HepG2 (cell line): ENCODE results near the gene EEPD1. TPM values are rescaled to one million over a fixed set of nuclear protein-coding genes. Genes with fewer than 3 reads are reported as not detected.

Experiments
- CAMTA2 ChIP-seq: sonication (generic); formaldehyde crosslinking; IDR thresholded peaks from 2 replicates; pipeline ENCODE4 v1.4.0; 2020; ENCODE audit warnings: mild to moderate bottlenecking, missing genetic modification reagents, borderline replicate concordance
- DNMT1 ChIP-seq: sonication (generic); formaldehyde crosslinking; IDR thresholded peaks from 2 replicates; pipeline ENCODE4 v1.5.1; 2020; ENCODE audit warnings: mild to moderate bottlenecking, missing genetic modification reagents
- HMG20A ChIP-seq: IDR thresholded peaks from 2 replicates; pipeline ENCODE4 v1.6.1; 2016; ENCODE audit warnings: borderline replicate concordance
- HNRNPH1 ChIP-seq: fragments of 200-400 bp; formaldehyde crosslinking; optimal IDR thresholded peaks from 2 replicates; pipeline ENCODE3; 2017; ENCODE audit warnings: mild to moderate bottlenecking, low read depth, low read length
- KDM3A ChIP-seq: IDR thresholded peaks from 2 replicates; pipeline ENCODE4 v1.6.1; 2018; ENCODE audit warnings: low read depth, missing compliant biosample characterization
- MEF2D ChIP-seq: sonication (generic); formaldehyde crosslinking; IDR thresholded peaks from 2 replicates; pipeline ENCODE4 v1.5.1; 2020; ENCODE audit warnings: mild to moderate bottlenecking, missing genetic modification reagents
- MXI1 ChIP-seq: IDR thresholded peaks from 3 replicates; pipeline ENCODE4 v1.6.1; 2012; ENCODE audit warnings: low read depth, low read length, inconsistent platforms, borderline replicate concordance
- MYNN ChIP-seq: sonication (generic); formaldehyde crosslinking; IDR thresholded peaks from 2 replicates; pipeline ENCODE4 v1.4.0; 2020; ENCODE audit warnings: mild to moderate bottlenecking, low read depth, missing genetic modification reagents
- NR2F6 ChIP-seq, 2 experiments: IDR thresholded peaks; 2 replicates each; pipeline ENCODE4 v1.6.1; 2016; ENCODE audit warnings: antibody characterized with exemption in 1 of 2, mild to moderate bottlenecking in 1 of 2
- PHF21A ChIP-seq: sonication (generic); formaldehyde crosslinking; IDR thresholded peaks from 2 replicates; pipeline ENCODE4 v1.5.0; 2020; ENCODE audit warnings: mild to moderate bottlenecking, missing genetic modification reagents
- REL ChIP-seq: sonication (generic); formaldehyde crosslinking; conservative IDR thresholded peaks from 2 replicates; pipeline ENCODE4 v1.8.0; 2022; ENCODE audit warnings: mild to moderate bottlenecking, missing genetic modification reagents, moderate library complexity
- RXRA ChIP-seq: sonication (generic); formaldehyde crosslinking; IDR thresholded peaks from 2 replicates; pipeline ENCODE4 v1.5.1; 2020; ENCODE audit warnings: missing genetic modification reagents
- SALL1 ChIP-seq: sonication (generic); formaldehyde crosslinking; IDR thresholded peaks from 2 replicates; pipeline ENCODE4 v1.8.0; 2022; ENCODE audit warnings: mild to moderate bottlenecking, missing genetic modification reagents
- SAP130 ChIP-seq: IDR thresholded peaks from 2 replicates; pipeline ENCODE4 v1.6.1; 2016; ENCODE audit warnings: low read depth
- SP2 ChIP-seq: sonication (generic); formaldehyde crosslinking; IDR thresholded peaks from 2 replicates; pipeline ENCODE4 v1.5.1; 2020; ENCODE audit warnings: mild to moderate bottlenecking, missing genetic modification reagents
- SSRP1 ChIP-seq: IDR thresholded peaks from 2 replicates; pipeline ENCODE4 v1.6.1; 2016; ENCODE audit warnings: control low read depth
- TCF12 ChIP-seq, 2 experiments: fragments of 450-650 bp in 1 of 2; sonication (generic) in 1 of 2; formaldehyde crosslinking in 1 of 2; IDR thresholded peaks; 2 replicates each; pipeline versions ENCODE4 v1.6.1 to v1.8.0; 2017 to 2022; ENCODE audit warnings: antibody characterized with exemption in 1 of 2, mild to moderate bottlenecking in 1 of 2, missing genetic modification reagents in 1 of 2, moderate library complexity in 1 of 2
- THYN1 ChIP-seq: sonication (generic); formaldehyde crosslinking; IDR thresholded peaks from 2 replicates; pipeline ENCODE4 v1.8.1; 2023; ENCODE audit warnings: low read depth, mild to moderate bottlenecking, moderate library complexity, missing genetic modification reagents, borderline replicate concordance
- TOPORS ChIP-seq: sonication (generic); formaldehyde crosslinking; IDR thresholded peaks from 2 replicates; pipeline ENCODE4 v1.8.0; 2023; ENCODE audit warnings: mild to moderate bottlenecking, missing genetic modification reagents
- YEATS4 ChIP-seq: sonication (generic); formaldehyde crosslinking; IDR thresholded peaks from 2 replicates; pipeline ENCODE4 v1.4.0; 2020; ENCODE audit warnings: missing genetic modification reagents, borderline replicate concordance
- ZBTB20 ChIP-seq: sonication (generic); formaldehyde crosslinking; IDR thresholded peaks from 2 replicates; pipeline ENCODE4 v1.8.1; 2023; ENCODE audit warnings: missing genetic modification reagents, low read depth, mild to moderate bottlenecking, borderline replicate concordance
- ZBTB7A ChIP-seq: sonication (generic); formaldehyde crosslinking; IDR thresholded peaks from 2 replicates; pipeline ENCODE4 v1.8.0; 2022; ENCODE audit warnings: mild to moderate bottlenecking, missing genetic modification reagents
- ZNF296 ChIP-seq: sonication (generic); formaldehyde crosslinking; conservative IDR thresholded peaks from 2 replicates; pipeline ENCODE4 v1.5.0; 2020; ENCODE audit warnings: mild to moderate bottlenecking, missing genetic modification reagents
- ZNF329 ChIP-seq: sonication (generic); formaldehyde crosslinking; IDR thresholded peaks from 2 replicates; pipeline ENCODE4 v1.9.0; 2021; ENCODE audit warnings: low read depth, mild to moderate bottlenecking, missing genetic modification reagents
- ZNF530 ChIP-seq: sonication (generic); formaldehyde crosslinking; IDR thresholded peaks from 2 replicates; pipeline ENCODE4 v1.5.0; 2020; ENCODE audit warnings: low read depth, mild to moderate bottlenecking, missing genetic modification reagents
- ZNF546 ChIP-seq: sonication (generic); formaldehyde crosslinking; conservative IDR thresholded peaks from 2 replicates; pipeline ENCODE4 v1.8.1; 2023; ENCODE audit warnings: mild to moderate bottlenecking, missing genetic modification reagents
- ZNF564 ChIP-seq: sonication (generic); formaldehyde crosslinking; IDR thresholded peaks from 2 replicates; pipeline ENCODE4 v1.8.1; 2023; ENCODE audit warnings: mild to moderate bottlenecking, missing genetic modification reagents
- polyA plus RNA-seq, 8 experiments: library from polyadenylated mRNA; depleted of rRNA in 3 of 8; stranded (reverse) in 7 of 8; unstranded in 1 of 8; fragments of >200 nt; fragmentation: Illumina TruSeq in 4 of 8; extraction: Trizol in 4 of 8; gene quantifications; 2 replicates each; pipeline versions ENCODE4 v1.2.1 to v1.2.3, GENCODE V29; 2011 to 2016; ENCODE audit warnings: low read depth in 4 of 8, missing spikeins in 1 of 8, mixed read lengths in 1 of 8; ENCODE audit not compliant: insufficient read depth in 1 of 8
- total RNA-seq, 5 experiments: library from RNA; depleted of rRNA; stranded (reverse); fragments of >200 nt; fragmentation: Illumina TruSeq; extraction: Trizol; gene quantifications; 2 replicates each; pipeline ENCODE4 v1.2.3, GENCODE V29; 2016; ENCODE audit warnings: low read depth in 1 of 5
- TF ChIP-seq, protein P1 (sequence below): sonication (generic); formaldehyde crosslinking; IDR thresholded peaks from 2 replicates; pipeline ENCODE4 v1.5.0; 2020; ENCODE audit warnings: missing genetic modification reagents, mild to moderate bottlenecking, borderline replicate concordance

EEPD1 gene
- total and polyA plus RNA-seq, 2 of the 13 experiments (the other 11 are each of a cell fraction or from before 2014, with no cell fraction given) = 10.1 to 16.4 TPM

GRCh38 chr7:36152756-36153570, at the start of gene EEPD1 (continued):
- TF ChIP-seq ZNF564 (CRISPR knock-in tag) (no peak), RXRA (CRISPR knock-in tag) (no peak; the same call in 1 of the 2 replicates), PHF21A (CRISPR knock-in tag) (no peak), SAP130 (peak; percentile 91), DNMT1 (no peak), REL (peak; percentile 85; the same call in 1 of the 2 replicates), TCF12 (IDR thresholded peaks at IDR 0.05) (no peak), TCF12 (CRISPR knock-in tag; IDR thresholded peaks at IDR 0.05) (no peak), TOPORS (no peak), SP2 (CRISPR knock-in tag) (no peak), MEF2D (CRISPR knock-in tag) (peak; percentile 73), ZBTB7A (CRISPR knock-in tag) (no peak), ZNF530 (CRISPR knock-in tag) (no peak), NR2F6 (IDR thresholded peaks at IDR 0.05) (no peak), NR2F6 (CRISPR knock-in tag; IDR thresholded peaks at IDR 0.05) (no peak; the same call in 1 of the 2 replicates), ZNF329 (no peak), YEATS4 (CRISPR knock-in tag) (peak; percentile 35; the same call in 1 of the 2 replicates), CAMTA2 (CRISPR knock-in tag) (no peak; the same call in 1 of the 2 replicates), ZNF296 (no peak), SSRP1 (CRISPR knock-in tag) (no peak), THYN1 (no peak), MYNN (CRISPR knock-in tag) (no peak), HMG20A (CRISPR knock-in tag) (no peak), ZBTB20 (CRISPR knock-in tag) (no peak), ZNF546 (CRISPR knock-in tag) (no peak), HNRNPH1 (no peak), MXI1 (peak; percentile 91; the same call in 2 of the 3 replicates), SALL1 (CRISPR knock-in tag) (peak; percentile 82), KDM3A (CRISPR knock-in tag) (no peak)
- TF ChIP-seq, protein P1, sequence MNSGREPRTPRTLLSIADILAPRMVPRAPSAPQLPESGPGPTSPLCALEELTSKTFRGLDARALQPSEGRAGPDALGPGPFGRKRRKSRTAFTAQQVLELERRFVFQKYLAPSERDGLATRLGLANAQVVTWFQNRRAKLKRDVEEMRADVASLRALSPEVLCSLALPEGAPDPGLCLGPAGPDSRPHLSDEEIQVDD (CRISPR knock-in tag) = no peak
